H1 (cell line): ENCODE results near the gene COL4A2. TPM values are rescaled to one million over a fixed set of nuclear protein-coding genes. Genes with fewer than 3 reads are reported as not detected.
A peak's percentile ranks its signal among the peaks of the same experiment; 100 is the strongest.

Source experiments
- CTCF ChIA-PET: fragments of 300-600 bp; sonication (Branson Sonifier 250); formaldehyde crosslinking; loops from one replicate; lab custom pipeline; 2021; ENCODE audit not compliant: partially characterized antibody; lab: Charles Lee
- POLR2A ChIA-PET: fragments of 300-600 bp; sonication (Branson Sonifier 250); formaldehyde crosslinking; loops from one replicate; lab custom pipeline; 2021; ENCODE audit warnings: inconsistent platforms; ENCODE audit not compliant: partially characterized antibody; lab: Charles Lee
- DNase-seq, 2 experiments: peaks; one replicate each; pipeline versions ENCODE4 v3.0.0 to v3.0.0-alpha.2; 2010 to 2022; ENCODE audit warnings: low spot score in 2 of 2, low read depth in 1 of 2, mixed read lengths in 1 of 2
- FAIRE-seq: peaks from 2 replicates; lab custom pipeline; 2011; peaks lifted over from hg19 to GRCh38; lab: Jason Lieb, UNC
- H2AFZ ChIP-seq: 2 replicates; pipeline ENCODE4 v1.8.1; 2012; ENCODE audit warnings: low read length, inconsistent platforms
- H2AK5ac ChIP-seq: 2 replicates; pipeline ENCODE4 v1.6.1; 2013; ENCODE audit warnings: low read depth, low read length
- H2BK120ac ChIP-seq: replicated peaks from 2 replicates; pipeline ENCODE3; 2013; ENCODE audit warnings: low read depth, low read length, inconsistent platforms
- H2BK12ac ChIP-seq: 2 replicates; pipeline ENCODE4 v1.6.1; 2013; ENCODE audit warnings: low read depth, low read length
- H2BK15ac ChIP-seq: 2 replicates; pipeline ENCODE4 v1.6.1; 2013; ENCODE audit warnings: low read length
- H2BK20ac ChIP-seq: 2 replicates; pipeline ENCODE4 v1.6.1; 2013; ENCODE audit warnings: low read length
- H2BK5ac ChIP-seq: 2 replicates; pipeline ENCODE4 v1.6.1; 2013; ENCODE audit warnings: low read depth, low read length
- H3K14ac ChIP-seq: 2 replicates; pipeline ENCODE4 v1.6.1; 2013; ENCODE audit warnings: inconsistent platforms; ENCODE audit not compliant: insufficient read length
- H3K18ac ChIP-seq: 2 replicates; pipeline ENCODE4 v1.6.1; 2013; ENCODE audit warnings: low read length; ENCODE audit errors: extremely low read depth
- H3K23ac ChIP-seq: 2 replicates; pipeline ENCODE4 v1.6.1; 2013; ENCODE audit warnings: inconsistent platforms; ENCODE audit not compliant: insufficient read length
- H3K23me2 ChIP-seq: 2 replicates; pipeline ENCODE4 v1.6.1; 2013; ENCODE audit warnings: low read depth, low read length
- H3K27ac ChIP-seq: 2 replicates; pipeline ENCODE4 v1.6.1; 2011; ENCODE audit warnings: low read depth, low read length, inconsistent platforms
- H3K27me3 ChIP-seq, 4 experiments: replicated peaks in 1 of 4; 1 replicate in 1 of 4; 2 replicates in 3 of 4; pipeline versions ENCODE4 v1.6.1 to v1.8.1; 2011 to 2013; ENCODE audit warnings: low read length in 3 of 4, mild to moderate bottlenecking in 3 of 4, inconsistent platforms in 2 of 4, mixed read lengths in 2 of 4, moderate library complexity in 1 of 4; ENCODE audit not compliant: control insufficient read depth in 3 of 4, insufficient read depth in 3 of 4; ENCODE audit errors: extremely low read depth in 1 of 4
- H3K36me3 ChIP-seq, 4 experiments: 2 replicates each; pipeline versions ENCODE4 v1.6.1 to v1.8.1; 2011 to 2013; ENCODE audit warnings: mild to moderate bottlenecking in 4 of 4, low read length in 3 of 4, moderate library complexity in 2 of 4, control low read depth in 1 of 4, inconsistent platforms in 1 of 4; ENCODE audit not compliant: insufficient read depth in 4 of 4, control insufficient read depth in 2 of 4
- H3K4ac ChIP-seq: replicated peaks from 2 replicates; pipeline ENCODE3; 2013; ENCODE audit warnings: low read length, low read depth, mixed read lengths, inconsistent platforms; ENCODE audit not compliant: insufficient read length
- H3K4me1 ChIP-seq, 4 experiments: replicated peaks in 1 of 4; 1 replicate in 1 of 4; 2 replicates in 3 of 4; pipeline versions ENCODE4 v1.6.1 to v1.8.1; 2011 to 2013; ENCODE audit warnings: low read length in 3 of 4, inconsistent platforms in 2 of 4, mixed read lengths in 1 of 4; ENCODE audit not compliant: insufficient read depth in 4 of 4, control insufficient read depth in 3 of 4
- H3K4me2 ChIP-seq, 2 experiments: 2 replicates each; pipeline versions ENCODE4 v1.6.1 to v1.8.1; 2011 to 2013; ENCODE audit warnings: low read depth in 2 of 2, low read length in 2 of 2, control low read depth in 1 of 2, inconsistent platforms in 1 of 2, mild to moderate bottlenecking in 1 of 2; ENCODE audit not compliant: insufficient read depth in 1 of 2
- H3K4me3 ChIP-seq, 4 experiments: fragments of 200-600, 300-600 bp in 1 of 4; sonication (generic), shearing (Covaris generic), sonication (Bioruptor Twin) in 1 of 4; 2 replicates each; pipeline versions ENCODE4 v1.5.1 to v1.8.1; 2011 to 2016; ENCODE audit warnings: low read length in 4 of 4, low read depth in 3 of 4, control low read depth in 2 of 4, inconsistent platforms in 2 of 4, mild to moderate bottlenecking in 2 of 4, mixed read lengths in 1 of 4, moderate library complexity in 1 of 4; ENCODE audit not compliant: insufficient read depth in 2 of 4; ENCODE audit errors: extremely low read depth in 1 of 4
- H3K56ac ChIP-seq: replicated peaks from 2 replicates; pipeline ENCODE3; 2013; ENCODE audit warnings: low read depth, mild to moderate bottlenecking, mixed read lengths, low read length, inconsistent platforms; ENCODE audit not compliant: insufficient read length
- H3K79me1 ChIP-seq: 2 replicates; pipeline ENCODE4 v1.6.1; 2013; ENCODE audit warnings: low read depth, low read length, control low read depth
- H3K79me2 ChIP-seq, 2 experiments: 2 replicates each; pipeline versions ENCODE4 v1.6.1 to v1.8.1; 2012 to 2013; ENCODE audit warnings: low read length in 2 of 2, mild to moderate bottlenecking in 2 of 2, inconsistent platforms in 1 of 2; ENCODE audit not compliant: insufficient read depth in 2 of 2, control insufficient read depth in 1 of 2
- H3K9ac ChIP-seq, 4 experiments: replicated peaks in 1 of 4; 1 replicate in 1 of 4; 2 replicates in 3 of 4; pipeline versions ENCODE4 v1.6.1 to v1.8.1; 2011 to 2013; ENCODE audit warnings: low read depth in 3 of 4, low read length in 3 of 4, control low read depth in 2 of 4, mild to moderate bottlenecking in 2 of 4, moderate library complexity in 2 of 4, inconsistent platforms in 1 of 4; ENCODE audit errors: extremely low read depth in 1 of 4
- H3K9me3 ChIP-seq, 2 experiments: 2 replicates each; pipeline versions ENCODE4 v1.6.1 to v1.8.1; 2012 to 2013; ENCODE audit warnings: mild to moderate bottlenecking in 2 of 2, moderate library complexity in 2 of 2, control low read depth in 1 of 2, inconsistent platforms in 1 of 2, low read depth in 1 of 2, low read length in 1 of 2, mixed read lengths in 1 of 2; ENCODE audit not compliant: insufficient read depth in 2 of 2
- H4K20me1 ChIP-seq, 2 experiments: replicated peaks in 1 of 2; 2 replicates each; pipeline versions ENCODE3 to v1.8.1; 2011 to 2013; ENCODE audit warnings: inconsistent platforms in 2 of 2, low read length in 2 of 2, mild to moderate bottlenecking in 1 of 2; ENCODE audit not compliant: insufficient read depth in 2 of 2, control insufficient read depth in 1 of 2
- H4K5ac ChIP-seq: 2 replicates; pipeline ENCODE4 v1.6.1; 2013; ENCODE audit warnings: low read length, low read depth, mixed read lengths, inconsistent platforms; ENCODE audit not compliant: insufficient read length
- H4K8ac ChIP-seq: 2 replicates; pipeline ENCODE4 v1.8.0; 2013; ENCODE audit warnings: mild to moderate bottlenecking, moderate library complexity, low read length, inconsistent platforms; ENCODE audit not compliant: insufficient read depth; ENCODE audit errors: extremely low read depth
- H4K91ac ChIP-seq: replicated peaks from 2 replicates; pipeline ENCODE3; 2013; ENCODE audit warnings: low read length, mixed read lengths, inconsistent platforms; ENCODE audit not compliant: insufficient read length
- CBX8 ChIP-seq: fragments of 300-800, 300-1000 bp; sonication (generic); IDR thresholded peaks from 2 replicates; pipeline ENCODE4 v1.7.1; 2016; ENCODE audit warnings: low read depth, low read length, borderline replicate concordance
- POLR2A ChIP-seq, 2 experiments: IDR thresholded peaks; 1 replicate in 1 of 2; 2 replicates in 1 of 2; pipeline ENCODE4 v1.6.1; 2011; ENCODE audit warnings: low read depth in 2 of 2, low read length in 2 of 2, mild to moderate bottlenecking in 2 of 2; ENCODE audit errors: control extremely low read depth in 1 of 2
- SP2 ChIP-seq: IDR thresholded peaks from 2 replicates; pipeline ENCODE4 v1.6.1; 2012; ENCODE audit warnings: mild to moderate bottlenecking, low read length, inconsistent platforms
- TAF1 ChIP-seq: IDR thresholded peaks from 2 replicates; pipeline ENCODE4 v1.6.1; 2011; ENCODE audit warnings: mild to moderate bottlenecking, low read depth, low read length
- WGBS, 2 experiments: shearing (Covaris generic) in 1 of 2; methylation state at CpG; one replicate each; pipeline versions ENCODE4 v1.1.6 to v1.1.7; 2013 to 2015; ENCODE audit warnings: low lambda C conversion rate in 2 of 2, mixed read lengths in 2 of 2, inconsistent platforms in 1 of 2, low coverage in 1 of 2, missing lambda C conversion rate in 1 of 2; ENCODE audit not compliant: insufficient replicate concordance in 2 of 2, insufficient coverage in 1 of 2, insufficient read length in 1 of 2; ENCODE audit errors: extremely low coverage in 1 of 2, missing lambda C conversion rate in 1 of 2; 5-methylcytosine and 5-hydroxymethylcytosine counted together
- polyA plus RNA-seq, 7 experiments: library from polyadenylated mRNA; depleted of rRNA in 3 of 7; stranded (reverse) in 5 of 7; unstranded in 2 of 7; fragments of >200 nt in 5 of 7; fragments of 200-250 nt in 2 of 7; gene quantifications; 1 replicate in 5 of 7; 2 replicates in 1 of 7; 4 replicates in 1 of 7; pipeline versions ENCODE4 v1.2.1 to v1.2.3, GENCODE V29; 2011 to 2013; ENCODE audit warnings: missing spikeins in 2 of 7, mixed read lengths in 2 of 7
- total RNA-seq: library from RNA; stranded (reverse); fragmentation: NEBNext Ultra II Directional; extraction: Animal tissue kit (Norgen Biotek cat#: 25700); gene quantifications from 2 replicates; pipeline ENCODE4 v1.2.1, GENCODE V29; 2021

Gene COL4A2
- total and polyA plus RNA-seq, 2 of the 8 experiments (the other 6 are each of a cell fraction or from before 2014, with no cell fraction given), result 80.4 to 87.3 TPM

GRCh38 chr13:110324026-110324749 is 17.1 kb downstream of the COL4A2 start:
- CTCF ChIA-PET, result interaction anchor here (0.5 to 3.7 kb wide), 25 partner anchors 8 to 606 kb away, joined by 3 to 40 read pairs (median 7); partner anchors contain the start of genes COL4A1 and COL4A2
- no peak overlapping the region for H3K56ac ChIP-seq
- POLR2A ChIA-PET, result interaction anchor here (1.2 to 4.4 kb wide), 4 partner anchors 16 to 21 kb away, joined by 3 to 34 read pairs (median 10); partner anchors contain the start of genes COL4A1 and COL4A2
- H4K91ac ChIP-seq, result no peak overlapping the region
- no peak overlapping the region for H3K4me3 ChIP-seq
- H2BK15ac ChIP-seq, result no peak overlapping the region
- H3K4ac ChIP-seq, result no peak overlapping the region
- no peaks in the 10 kb centered on the region for H3K23me2 ChIP-seq
- peaks cover 9% of the 10 kb centered on the region; the same call in 1 of the 2 replicates for H3K79me1 ChIP-seq
- no peak for TF ChIP-seq TAF1
- TF ChIP-seq POLR2A (IDR thresholded peaks at IDR 0.05; ENCODE audit: control extremely low read depth in 1 of 2, low read depth in 2 of 2, low read length in 2 of 2), result no peak
- no peak for TF ChIP-seq SP2
- TF ChIP-seq CBX8, result no peak
- no peak overlapping the region for H2BK20ac ChIP-seq
- H2BK12ac ChIP-seq, result no peak overlapping the region
- H3K18ac ChIP-seq, result no peak overlapping the region
- H3K9me3 ChIP-seq, result no peaks in the 10 kb centered on the region; a peak in 1 of 4 replicates
- H3K4me1 ChIP-seq, result peaks cover 8 to 29% (median 15%) of the 10 kb centered on the region in 4 experiments
- no peak overlapping the region for H3K14ac ChIP-seq
- 89% methylated on average over 10 of the region's 10 CpGs; no CpG with 5 or more reads in 1 of the 2 experiments for WGBS, 2 experiments
- H3K36me3 ChIP-seq, result no peaks in the 10 kb centered on the region
- H3K27me3 ChIP-seq, result no peaks in the 10 kb centered on the region
- H3K4me2 ChIP-seq, result no peak overlapping the region
- H3K27ac ChIP-seq, result no peak overlapping the region
- no peak overlapping the region for H2BK5ac ChIP-seq
- H4K8ac ChIP-seq, result no peak overlapping the region
- no peak overlapping the region for H2BK120ac ChIP-seq
- peaks cover 0 to 8% of the 10 kb centered on the region in 2 experiments for H4K20me1 ChIP-seq
- no peak overlapping the region for H2AFZ ChIP-seq
- H2AK5ac ChIP-seq, result peak overlapping the region; percentile 66; the same call in 1 of the 2 replicates
- 0 out of 4 replicates have a peak, but pooled peaks cover 0 to 3% of the 10 kb centered on the region in 2 experiments for H3K79me2 ChIP-seq
- FAIRE-seq (no peak), DNase-seq (no peak)
- H3K23ac ChIP-seq, result no peak overlapping the region
- no peak overlapping the region for H3K9ac ChIP-seq
- H4K5ac ChIP-seq, result no peak overlapping the region
